Prostate gland (tissue), 2 donors: ENCODE results near the gene STUB1.

Source experiments
- CTCF ChIP-seq, 4 experiments: fragments of 200-600 bp in 2 of 4; fragments of 450-650 bp in 2 of 4; sonication (generic) in 2 of 4; IDR thresholded peaks; 1 replicate in 3 of 4; 2 replicates in 1 of 4; pipeline ENCODE4 v1.5.1; 2016 to 2019; ENCODE audit warnings: antibody characterized with exemption in 4 of 4, mild to moderate bottlenecking in 2 of 4, moderate library complexity in 2 of 4
- POLR2A ChIP-seq: fragments of 450-650 bp; IDR thresholded peaks from one replicate; pipeline ENCODE4 v1.6.1; 2016; ENCODE audit warnings: antibody characterized with exemption, mild to moderate bottlenecking

- TF ChIP-seq POLR2A (no peak), CTCF (IDR thresholded peaks at IDR 0.05) (no peak)
Observed at GRCh38 chr16:683396-684070, 3.3 kb downstream of the STUB1 start.
